DMS 273 (cell line): Measurements from ENCODE around the gene CBARP.
"Not testable (repeated sequence)": the region's sequence is repeated elsewhere in the genome, so short reads cannot be mapped to it uniquely, and the experiment has no call there.

Experiments
- DNase-seq: peaks from one replicate; lab custom pipeline; 2025; ENCODE audit not compliant: unreplicated experiment; lab: John Stamatoyannopoulos, UW

The CBARP gene

GRCh38 chr19:1214862-1215731 lies 22.7 kb downstream of the CBARP start:
- no peak for DNase-seq

- no peak for DNase-seq
These were observed 23.4 kb downstream of the CBARP start for GRCh38 chr19:1214299-1214861.

GRCh38 chr19:1213391-1214286 lies 24.2 kb downstream of the CBARP start:
- DNase-seq = peak; percentile 65

- peak; percentile 42 for DNase-seq
These were observed 26.1 kb downstream of the CBARP start for GRCh38 chr19:1211494-1212234.

- no peak for DNase-seq
These were observed 27.6 kb downstream of the CBARP start for GRCh38 chr19:1210227-1210538.

- not testable (repeated sequence) for DNase-seq
These were observed 29.0 kb downstream of the CBARP start for GRCh38 chr19:1208830-1209229.

GRCh38 chr19:1206864-1207450 lies 30.8 kb downstream of the CBARP start:
- DNase-seq = peak; percentile 66

- DNase-seq = peak; percentile 49
These were observed 31.5 kb downstream of the CBARP start for GRCh38 chr19:1206150-1206863.

GRCh38 chr19:1205114-1206099 lies 32.4 kb downstream of the CBARP start, which contains the start of gene STK11:
Gene STK11 (plus strand): TSS chr19:1205778. CDS start chr19:1206914, 1,136 bp downstream.
- DNase-seq = peak; percentile 99

- DNase-seq = not testable (repeated sequence)
These were observed 37.2 kb downstream of the CBARP start for GRCh38 chr19:1200614-1201013.

GRCh38 chr19:1199531-1199930 lies 38.3 kb downstream of the CBARP start:
- DNase-seq = no peak

- no peak for DNase-seq
These were observed 48.4 kb downstream of the CBARP start for GRCh38 chr19:1189419-1189818.

GRCh38 chr19:1183543-1184172 lies 54.1 kb downstream of the CBARP start:
- DNase-seq = no peak

- no peak for DNase-seq
These were observed 55.1 kb downstream of the CBARP start for GRCh38 chr19:1182727-1183126.

GRCh38 chr19:1182068-1182467 lies 55.7 kb downstream of the CBARP start:
- no peak for DNase-seq

GRCh38 chr19:1181606-1182005 lies 56.2 kb downstream of the CBARP start:
- no peak for DNase-seq
